T-helper 9 cell (primary cell): ENCODE data around the gene KCNJ16.

ENCODE experiments used
- DNase-seq: peaks from one replicate; pipeline ENCODE4 v3.0.0-alpha.2; 2020

KCNJ16 gene

GRCh38 chr17:70172923-70173322 is 97.9 kb downstream of the KCNJ16 start:
- DNase-seq: no peak

GRCh38 chr17:70173681-70174080 is 98.7 kb downstream of the KCNJ16 start:
- DNase-seq: no peak

- DNase-seq: no peak
These were observed 106.4 kb downstream of the KCNJ16 start for GRCh38 chr17:70181376-70181775.

- no peak for DNase-seq
These were observed 106.8 kb downstream of the KCNJ16 start for GRCh38 chr17:70181866-70182265.

- DNase-seq: no peak
These were observed 108.5 kb downstream of the KCNJ16 start for GRCh38 chr17:70183508-70183907.

- no peak for DNase-seq
These were observed 109.2 kb downstream of the KCNJ16 start for GRCh38 chr17:70184207-70184606.

GRCh38 chr17:70184770-70185169 is 109.7 kb downstream of the KCNJ16 start:
- DNase-seq: no peak
